Measurements from ENCODE around the gene SLC23A2.

The SLC23A2 gene

DNA sequence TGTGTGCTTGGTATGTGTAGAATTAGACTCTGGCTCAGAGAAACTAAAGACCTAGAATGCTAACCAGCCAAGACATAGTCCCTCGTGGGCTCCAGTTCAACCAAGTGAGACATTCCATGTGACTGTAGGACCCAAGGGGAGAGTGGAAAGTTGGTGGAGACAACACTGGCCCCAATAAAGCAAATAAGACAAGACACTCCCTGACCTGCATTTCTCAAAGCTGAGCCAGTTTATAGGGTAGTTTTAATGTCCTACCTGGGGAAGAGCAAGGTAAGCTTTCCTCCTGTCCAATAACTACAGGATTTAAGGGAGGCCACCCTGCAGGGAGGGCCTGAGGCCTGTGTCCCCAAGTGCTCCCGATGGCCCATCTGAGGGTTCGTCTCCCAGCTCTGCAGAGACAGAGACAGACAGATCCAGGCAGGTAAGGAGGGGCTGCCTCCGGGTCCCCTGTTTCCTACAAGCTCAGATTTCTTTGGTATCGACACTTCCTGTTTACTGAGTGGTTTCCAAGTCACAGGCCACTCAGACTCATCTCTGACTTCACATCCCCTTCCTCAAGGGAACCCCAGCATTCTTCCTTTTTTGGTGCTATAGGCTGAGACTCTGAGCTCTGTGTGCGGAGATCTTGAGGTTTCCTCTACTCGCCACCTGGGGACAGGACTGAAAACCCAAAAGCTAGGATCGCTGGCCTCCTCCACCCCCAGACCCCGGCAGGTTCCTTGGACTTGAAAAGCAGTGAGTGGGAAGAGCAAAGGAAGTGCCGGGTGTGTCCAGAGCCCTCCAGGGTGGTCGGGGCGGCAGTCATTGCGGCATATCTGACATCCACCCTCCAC, 187.2 kb downstream of the SLC23A2 start:
- peak in 1 of 2 donors; percentile 28 for DNase-seq (ENCODE audit: low read depth in 2 of 2)

DNA sequence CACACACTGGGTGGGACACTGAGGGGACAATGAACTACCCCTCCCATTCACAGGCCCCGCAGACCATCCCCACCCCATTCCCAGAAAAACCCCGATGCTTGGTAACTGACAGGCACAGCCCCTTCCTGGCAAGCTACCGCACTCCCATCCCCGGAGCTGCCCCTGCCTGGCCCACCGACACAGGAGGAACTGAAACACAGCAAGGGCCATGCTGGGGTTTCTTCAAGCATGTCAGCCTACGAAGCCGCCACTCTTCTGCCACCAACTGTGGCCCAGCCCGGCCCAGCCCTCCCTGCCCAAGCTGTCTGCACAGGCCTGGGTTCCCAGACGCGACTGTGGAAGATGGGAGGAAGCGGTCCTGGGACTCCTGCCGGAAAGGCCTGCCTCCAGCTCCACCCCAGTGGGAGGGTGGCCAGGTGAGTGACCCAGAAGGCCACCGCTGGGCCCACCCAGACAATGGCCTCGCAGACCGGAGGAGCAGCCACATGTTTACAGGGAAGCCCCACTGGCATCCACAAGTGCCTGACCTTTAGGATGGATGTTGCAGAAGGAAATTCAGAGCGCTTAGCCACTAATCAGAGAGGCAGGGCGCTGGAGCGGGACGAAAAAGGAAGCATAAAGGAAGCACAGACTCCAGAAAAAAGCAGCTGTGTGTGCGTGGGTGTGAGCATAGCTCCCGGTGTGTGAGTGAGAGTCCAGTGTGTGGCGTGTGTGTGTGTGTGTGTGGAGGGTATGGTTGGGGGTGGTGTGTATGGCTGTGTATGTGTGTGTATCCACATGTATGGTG, 188.0 kb downstream of the SLC23A2 start:
- peak in 1 of 2 donors; percentile 28 for DNase-seq (ENCODE audit: low read depth in 2 of 2)

DNA sequence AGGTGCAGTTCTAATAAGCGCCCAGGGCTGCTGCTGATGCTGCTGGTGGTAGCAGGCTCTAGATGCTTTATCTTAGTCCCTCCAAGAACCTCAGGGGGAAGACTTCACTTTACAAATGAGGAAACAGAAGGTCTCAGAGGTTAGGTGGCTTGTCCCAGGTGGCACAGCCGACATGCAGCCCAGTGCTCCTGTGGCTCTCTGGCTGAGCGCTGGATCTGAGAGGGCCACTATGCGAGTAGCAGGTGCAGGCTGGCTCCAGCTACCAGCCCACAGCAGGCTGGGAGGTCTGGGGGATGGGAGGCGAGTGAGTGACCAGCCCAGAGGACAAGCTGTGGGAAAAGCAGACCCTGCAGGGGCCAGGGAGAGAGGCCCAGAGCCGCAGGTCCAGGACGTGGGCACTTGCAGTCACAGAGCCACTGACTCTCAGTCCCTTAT, 188.7 kb downstream of the SLC23A2 start:
- DNase-seq (ENCODE audit: low read depth in 2 of 2) = no peak

DNA sequence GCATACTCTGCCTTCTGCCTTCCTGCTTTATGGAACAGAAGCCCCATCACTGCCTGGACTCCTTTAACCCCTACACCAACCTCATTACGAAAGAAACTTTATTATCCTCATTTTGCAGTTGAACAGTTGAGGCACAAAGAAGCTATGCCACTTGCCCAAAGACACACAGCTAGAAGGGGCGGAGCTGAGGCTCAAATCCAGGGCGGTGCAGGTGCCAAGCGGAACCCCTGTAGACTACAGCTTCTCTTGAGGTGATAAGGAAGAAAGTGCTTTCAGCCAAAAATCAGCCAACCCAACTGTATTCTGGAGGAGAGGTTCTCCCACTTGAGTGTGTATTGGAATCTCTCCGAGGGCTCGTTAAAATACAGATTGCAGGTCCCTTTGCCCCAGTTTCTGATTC, 189.1 kb downstream of the SLC23A2 start:
- no peak for DNase-seq (ENCODE audit: low read depth in 2 of 2)

DNA sequence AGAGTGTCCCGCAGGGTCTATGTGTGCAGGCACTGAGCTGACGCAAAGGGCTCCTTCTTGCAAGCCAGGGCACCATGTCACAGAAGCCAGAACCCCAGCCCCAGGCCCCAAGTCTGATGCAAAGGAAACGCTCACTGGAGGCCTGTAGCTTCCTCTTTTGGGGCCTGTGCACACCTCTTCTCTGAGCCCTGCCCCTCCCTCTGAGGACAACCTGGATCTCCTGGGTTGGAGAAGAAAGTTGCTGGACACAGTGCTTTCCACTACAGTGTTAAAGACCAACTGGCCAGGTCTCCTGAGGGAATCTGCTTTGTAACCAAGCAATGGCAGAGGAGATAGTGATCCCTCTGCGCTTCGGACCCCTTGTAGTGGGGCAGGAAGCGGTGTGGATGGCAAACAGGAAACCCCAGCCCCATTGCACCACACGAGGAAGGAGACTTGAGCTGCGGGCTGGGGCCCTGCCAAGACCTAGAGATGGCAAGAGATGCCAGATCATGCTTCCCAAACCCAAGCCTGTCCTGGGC, 189.6 kb downstream of the SLC23A2 start:
- DNase-seq (ENCODE audit: low read depth in 2 of 2) = no peak

DNA sequence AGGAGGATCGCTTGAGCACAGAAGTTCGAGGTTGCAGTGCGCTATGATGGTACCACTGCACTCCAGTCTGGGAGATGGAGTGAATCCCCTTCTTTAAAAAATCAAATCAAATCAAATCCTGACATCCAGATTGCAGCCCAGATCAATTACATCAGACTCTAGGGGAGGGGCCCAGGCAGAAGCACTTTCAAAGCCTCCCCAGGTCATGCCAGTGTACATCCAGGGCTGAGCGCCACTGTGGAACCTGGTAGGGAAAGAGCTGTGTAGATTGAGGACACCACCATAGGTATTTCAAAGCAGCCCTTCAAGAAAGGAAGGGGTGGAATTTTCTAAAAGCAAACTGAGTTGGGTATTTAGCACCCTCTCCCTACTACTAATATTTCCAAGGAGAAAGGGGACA, 190.1 kb downstream of the SLC23A2 start:
- no peak for DNase-seq (ENCODE audit: low read depth in 2 of 2)

DNA sequence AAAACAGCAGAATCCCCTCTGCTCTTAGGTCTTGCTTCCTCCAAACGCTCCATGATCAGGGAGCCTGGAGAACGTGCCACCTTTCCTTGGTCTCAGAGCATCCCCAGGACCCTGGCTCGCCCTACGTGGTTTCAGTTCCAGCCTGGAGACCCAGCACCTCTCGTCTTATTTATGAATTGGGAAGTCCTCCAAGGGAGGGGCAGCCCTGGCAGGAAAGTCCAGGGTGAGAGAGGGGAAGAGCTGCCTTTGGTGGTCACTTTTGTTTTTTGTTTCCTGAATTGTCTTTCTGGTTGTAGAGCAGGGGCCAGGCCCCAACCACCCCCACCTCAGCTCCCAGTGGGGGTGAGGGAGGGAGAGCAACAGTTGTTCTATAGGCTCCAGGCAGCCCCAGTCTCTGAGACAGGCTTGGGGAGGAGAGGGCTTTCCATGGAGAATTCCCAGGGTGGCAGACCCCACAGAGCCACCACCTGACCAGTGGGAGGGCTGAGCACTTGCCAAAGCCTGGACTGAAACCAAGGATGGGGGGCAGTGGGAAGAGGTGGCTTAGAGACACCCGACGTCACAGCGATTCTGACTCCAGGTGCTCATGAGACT, 190.8 kb downstream of the SLC23A2 start:
- no peak for DNase-seq (ENCODE audit: low read depth in 2 of 2)

DNA sequence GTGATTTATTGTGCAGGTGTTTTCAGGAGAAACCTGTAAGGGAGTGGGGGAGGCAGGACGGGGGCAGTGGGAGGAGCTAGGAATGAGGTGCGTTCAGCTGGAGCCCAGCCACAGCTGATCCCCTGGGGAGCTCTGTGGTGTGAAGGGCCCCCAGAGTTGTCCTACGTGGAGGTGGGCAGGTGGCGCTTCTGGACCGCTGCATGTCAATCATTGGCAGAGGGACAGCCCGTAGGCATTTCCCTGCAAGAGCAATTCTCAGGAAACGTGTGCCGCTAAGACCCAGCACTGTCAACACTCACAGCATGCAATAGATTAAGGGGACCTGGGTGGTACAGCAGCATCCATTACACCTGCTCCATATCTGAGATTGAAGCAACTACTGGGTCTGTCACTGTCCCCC, 191.6 kb downstream of the SLC23A2 start:
- DNase-seq (ENCODE audit: low read depth in 2 of 2) = no peak

DNA sequence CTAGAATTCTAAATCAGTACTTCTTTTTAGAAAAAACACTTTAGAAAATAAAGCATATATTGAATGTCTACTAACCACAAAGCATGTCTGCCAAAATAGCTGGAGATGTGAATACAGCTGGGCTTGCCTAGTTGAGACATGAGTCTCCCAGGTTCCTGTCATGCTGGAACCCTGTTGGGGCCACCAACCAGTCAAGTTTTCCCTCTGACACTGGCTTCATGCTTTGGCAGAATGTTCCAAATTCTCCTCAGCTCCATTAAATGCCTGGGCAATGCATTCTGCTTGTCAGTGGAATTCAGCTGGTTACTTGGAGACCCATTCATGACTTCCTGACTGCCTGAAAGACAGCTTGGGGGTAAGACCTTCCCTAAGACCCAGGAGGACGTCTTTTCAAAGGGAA, 192.4 kb downstream of the SLC23A2 start:
- DNase-seq (ENCODE audit: low read depth in 2 of 2) = no peak

DNA sequence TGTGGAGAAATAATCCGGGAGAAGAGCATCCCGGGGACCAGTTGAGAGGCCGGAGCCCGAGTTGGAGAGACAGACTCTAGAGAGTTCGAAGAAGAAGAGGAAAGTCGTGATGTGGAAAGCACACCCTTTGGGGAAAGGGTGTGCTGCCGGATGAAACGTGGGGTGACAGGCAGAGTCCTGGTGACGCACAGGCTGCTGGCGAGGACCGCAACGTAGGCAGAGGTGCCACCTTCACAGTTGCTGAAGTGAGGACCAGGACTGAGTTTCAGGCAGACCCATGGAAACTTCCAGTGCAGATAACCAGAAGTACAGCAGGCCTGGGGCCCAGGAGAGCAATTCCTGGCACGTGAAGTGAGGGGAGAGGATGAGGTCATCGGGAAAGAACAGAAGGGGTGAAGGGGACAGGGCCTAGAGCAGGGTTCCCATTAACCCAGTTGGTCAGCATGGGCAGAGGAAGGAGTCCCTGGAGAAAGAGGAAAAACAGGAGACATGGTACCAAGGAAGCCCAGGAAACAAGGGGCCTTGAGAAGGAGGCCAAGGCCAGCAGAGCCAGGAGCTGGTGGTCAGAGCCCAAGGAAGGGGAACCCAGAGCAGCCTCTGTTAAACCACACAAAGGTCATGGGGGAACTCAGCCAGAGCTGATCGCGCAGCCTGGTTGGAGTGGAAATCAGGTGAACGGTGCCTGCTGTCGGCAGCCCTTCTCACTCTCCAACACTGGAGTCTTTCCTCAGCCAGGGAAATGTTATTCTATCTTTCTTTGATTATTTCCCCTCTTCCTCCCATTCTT, 195.5 kb downstream of the SLC23A2 start:
- no peak for DNase-seq (ENCODE audit: low read depth in 2 of 2)

DNA sequence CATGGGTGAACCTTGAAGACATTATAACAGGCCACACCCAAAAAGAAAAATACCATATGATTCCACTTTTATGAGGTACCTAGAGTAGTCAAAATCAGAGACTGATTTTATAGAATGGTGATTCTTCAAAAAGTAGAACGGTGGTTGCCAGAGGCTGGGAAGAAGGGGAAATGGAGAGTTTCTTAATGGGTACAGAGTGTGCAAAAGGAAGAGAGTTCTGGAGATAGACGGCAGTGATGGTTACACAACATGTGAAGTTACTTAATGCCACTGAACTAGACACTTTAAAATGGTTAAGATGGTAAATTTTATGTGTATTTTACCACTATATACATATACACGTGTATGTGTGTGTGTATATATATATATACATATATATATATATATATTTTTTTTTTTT, 198.8 kb downstream of the SLC23A2 start:
- DNase-seq (ENCODE audit: low read depth in 2 of 2) = no peak

Measured in activated CD4-positive, alpha-beta T cell treated with anti-CD3 and anti-CD28 coated beads for 24 hours (primary cell).